OCI-LY7 (cell line): ENCODE measurements around the gene DCX. TPM values are rescaled to one million over a fixed set of nuclear protein-coding genes. Genes with fewer than 3 reads are reported as not detected.

Source experiments
- BruUV-seq: library from RNA; stranded (reverse); fragments of 400-500 nt; replicated peaks from 2 replicates; lab custom pipeline; 2021; lab: Mats Ljungman, UMichigan
- CTCF ChIA-PET: fragments of 300-600 bp; sonication (Branson Sonifier 250); formaldehyde crosslinking; loops from one replicate; lab custom pipeline; 2022; ENCODE audit warnings: antibody characterized with exemption; ENCODE audit not compliant: unreplicated experiment; lab: Charles Lee
- POLR2A ChIA-PET: fragments of 300-600 bp; sonication (Branson Sonifier 250); formaldehyde crosslinking; loops from one replicate; lab custom pipeline; 2022; ENCODE audit warnings: antibody characterized with exemption; lab: Charles Lee
- DNase-seq: peaks from one replicate; pipeline ENCODE4 v3.0.0-alpha.2; 2015; ENCODE audit warnings: low spot score
- H2AFZ ChIP-seq: fragments of 200-600 bp; sonication (generic), shearing (Covaris generic); 2 replicates; pipeline ENCODE4 v1.6.1; 2014; ENCODE audit warnings: mild to moderate bottlenecking, antibody characterized with exemption, low read length, moderate library complexity
- H3K27ac ChIP-seq: fragments of 200-600 bp; sonication (generic); 2 replicates; pipeline ENCODE4 v1.5.1; 2014; ENCODE audit warnings: mixed run types, low read depth, mild to moderate bottlenecking, moderate library complexity, low read length, inconsistent platforms; ENCODE audit not compliant: poor library complexity, severe bottlenecking
- H3K36me3 ChIP-seq: fragments of 200-600 bp; sonication (generic); 2 replicates; pipeline ENCODE4 v1.6.1; 2014; ENCODE audit warnings: mild to moderate bottlenecking, antibody characterized with exemption, low read length, moderate library complexity, mixed read lengths; ENCODE audit not compliant: insufficient read depth
- H3K4me1 ChIP-seq: fragments of 200-600 bp; sonication (generic); 2 replicates; pipeline ENCODE4 v1.5.1; 2014; ENCODE audit warnings: mild to moderate bottlenecking, low read length; ENCODE audit not compliant: insufficient read depth, poor library complexity, severe bottlenecking
- H3K4me2 ChIP-seq: fragments of 200-600 bp; sonication (generic); 2 replicates; pipeline ENCODE4 v1.6.1; 2014; ENCODE audit warnings: mild to moderate bottlenecking, low read length
- H3K4me3 ChIP-seq: fragments of 200-600 bp; sonication (generic); 2 replicates; pipeline ENCODE4 v1.5.1; 2014; ENCODE audit warnings: mild to moderate bottlenecking, low read depth, low read length; ENCODE audit not compliant: poor library complexity, severe bottlenecking
- H3K79me2 ChIP-seq: fragments of 200-600 bp; sonication (generic); 2 replicates; pipeline ENCODE4 v1.6.1; 2016; ENCODE audit warnings: low read depth, mild to moderate bottlenecking, low read length, moderate library complexity, mixed read lengths; ENCODE audit not compliant: insufficient read depth
- H3K9me2 ChIP-seq: fragments of 200-600 bp; sonication (generic); 2 replicates; pipeline ENCODE4 v1.6.1; 2016; ENCODE audit warnings: mild to moderate bottlenecking, low read length, mixed read lengths; ENCODE audit not compliant: insufficient read depth
- H3K9me3 ChIP-seq: fragments of 200-600 bp; sonication (generic); 2 replicates; pipeline ENCODE4 v1.6.1; 2014; ENCODE audit warnings: mild to moderate bottlenecking, mixed run types, low read length, mixed read lengths
- H4K20me1 ChIP-seq: fragments of 200-600 bp; sonication (generic); 2 replicates; pipeline ENCODE4 v1.6.1; 2014; ENCODE audit warnings: mild to moderate bottlenecking, antibody characterized with exemption, low read length, moderate library complexity, mixed read lengths; ENCODE audit not compliant: insufficient read depth
- EZH2phosphoT487 ChIP-seq: fragments of 200-600 bp; sonication (generic); IDR thresholded peaks from 2 replicates; pipeline ENCODE4 v1.6.1; 2018; ENCODE audit warnings: low read depth, borderline replicate concordance, mild to moderate bottlenecking, mixed run types, antibody characterized with exemption, low read length, moderate library complexity, mixed read lengths
- intact Hi-C: fragments of 100-400 bp; cut with micrococcal nuclease; formaldehyde crosslinking; loops from one replicate; pipeline ENCODE4 v1.10.0; 2022; ENCODE audit not compliant: unreplicated experiment
- total RNA-seq, 2 experiments: library from RNA; depleted of rRNA in 1 of 2; stranded (reverse); fragments of >200 nt in 1 of 2; shearing (Covaris generic) in 1 of 2; gene quantifications; 2 replicates each; pipeline ENCODE4 v1.2.3, GENCODE V29; 2014 to 2022
- TF ChIP-seq, protein P1 (sequence below): fragments of 200-600 bp; sonication (generic); conservative IDR thresholded peaks from 2 replicates; pipeline ENCODE4 v1.5.1; 2014; ENCODE audit warnings: mild to moderate bottlenecking, antibody characterized with exemption, low read length, moderate library complexity, mixed read lengths

DCX gene
- total RNA-seq, 2 experiments from 2014 or later, result not detected

DNA sequence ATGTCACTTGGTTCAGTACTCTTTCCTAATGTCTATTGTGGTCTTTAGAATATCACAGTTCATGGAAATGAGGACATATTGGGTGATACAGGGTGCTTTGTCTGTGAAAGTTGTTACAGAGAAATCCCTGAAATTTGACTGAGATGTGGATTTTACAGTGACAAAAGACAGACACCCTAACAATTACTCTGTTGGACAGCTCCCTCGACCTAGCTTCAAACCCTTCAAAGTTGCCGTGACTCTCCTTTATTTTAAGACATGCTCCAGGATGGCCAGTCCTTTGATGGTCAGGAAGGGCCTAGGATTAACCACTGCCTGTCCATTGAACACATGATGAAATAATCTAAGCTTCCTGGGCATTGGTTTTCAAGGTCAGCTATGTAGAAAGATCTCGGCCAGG, 4.0 kb downstream of the DCX start:
- BruUV-seq, result no TSS peak
- Histone ChIP-seq H3K36me3 (no peaks in the 10 kb centered on the region), H2AFZ (no peak overlapping the region), H3K4me1 (no peaks in the 10 kb centered on the region), H4K20me1 (no peaks in the 10 kb centered on the region), H3K4me3 (no peak overlapping the region), H3K9me2 (no peaks in the 10 kb centered on the region), H3K9me3 (no peaks in the 10 kb centered on the region), H3K4me2 (no peak overlapping the region), H3K79me2 (no peaks in the 10 kb centered on the region), H3K27ac (no peak overlapping the region)
- TF ChIP-seq, protein P1, sequence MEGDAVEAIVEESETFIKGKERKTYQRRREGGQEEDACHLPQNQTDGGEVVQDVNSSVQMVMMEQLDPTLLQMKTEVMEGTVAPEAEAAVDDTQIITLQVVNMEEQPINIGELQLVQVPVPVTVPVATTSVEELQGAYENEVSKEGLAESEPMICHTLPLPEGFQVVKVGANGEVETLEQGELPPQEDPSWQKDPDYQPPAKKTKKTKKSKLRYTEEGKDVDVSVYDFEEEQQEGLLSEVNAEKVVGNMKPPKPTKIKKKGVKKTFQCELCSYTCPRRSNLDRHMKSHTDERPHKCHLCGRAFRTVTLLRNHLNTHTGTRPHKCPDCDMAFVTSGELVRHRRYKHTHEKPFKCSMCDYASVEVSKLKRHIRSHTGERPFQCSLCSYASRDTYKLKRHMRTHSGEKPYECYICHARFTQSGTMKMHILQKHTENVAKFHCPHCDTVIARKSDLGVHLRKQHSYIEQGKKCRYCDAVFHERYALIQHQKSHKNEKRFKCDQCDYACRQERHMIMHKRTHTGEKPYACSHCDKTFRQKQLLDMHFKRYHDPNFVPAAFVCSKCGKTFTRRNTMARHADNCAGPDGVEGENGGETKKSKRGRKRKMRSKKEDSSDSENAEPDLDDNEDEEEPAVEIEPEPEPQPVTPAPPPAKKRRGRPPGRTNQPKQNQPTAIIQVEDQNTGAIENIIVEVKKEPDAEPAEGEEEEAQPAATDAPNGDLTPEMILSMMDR, result no peak
- no peak for TF ChIP-seq EZH2phosphoT487
- no peak for DNase-seq
- ChIA-PET POLR2A (no interaction called here), CTCF (no interaction called here)
- intact Hi-C loops, result no loop called here

DNA sequence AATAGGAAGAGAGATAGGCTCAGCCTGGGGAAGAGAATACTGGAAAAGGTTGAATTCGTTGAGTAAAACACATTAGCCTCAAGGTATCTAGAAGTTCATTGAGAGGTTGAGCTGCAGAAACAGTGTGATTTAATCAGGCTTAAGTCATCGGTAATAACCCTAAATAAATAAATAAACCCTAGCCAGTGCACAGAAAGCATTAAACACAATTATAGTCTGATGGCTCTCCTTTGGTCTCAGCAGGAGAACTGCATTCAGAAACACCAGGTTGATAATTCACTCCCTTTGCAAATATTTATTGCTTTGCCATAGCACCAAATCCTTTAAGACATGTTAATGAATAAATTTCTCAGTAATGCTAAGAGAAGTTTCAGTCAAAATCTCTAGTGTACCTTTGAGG, 9.6 kb downstream of the DCX start:
- no peak overlapping the region for H3K4me2 ChIP-seq
- no peaks in the 10 kb centered on the region for H3K9me3 ChIP-seq
- BruUV-seq, result no TSS peak
- no peak overlapping the region for H2AFZ ChIP-seq
- no peak for TF ChIP-seq EZH2phosphoT487
- ChIA-PET CTCF (no interaction called here), POLR2A (no interaction called here)
- H3K79me2 ChIP-seq, result no peaks in the 10 kb centered on the region
- H3K4me3 ChIP-seq, result no peak overlapping the region
- no peak overlapping the region for H3K27ac ChIP-seq
- H4K20me1 ChIP-seq, result no peaks in the 10 kb centered on the region
- intact Hi-C loops, result no loop called here
- H3K9me2 ChIP-seq, result no peaks in the 10 kb centered on the region
- DNase-seq, result no peak
- no peaks in the 10 kb centered on the region for H3K4me1 ChIP-seq
- H3K36me3 ChIP-seq, result no peaks in the 10 kb centered on the region

DNA sequence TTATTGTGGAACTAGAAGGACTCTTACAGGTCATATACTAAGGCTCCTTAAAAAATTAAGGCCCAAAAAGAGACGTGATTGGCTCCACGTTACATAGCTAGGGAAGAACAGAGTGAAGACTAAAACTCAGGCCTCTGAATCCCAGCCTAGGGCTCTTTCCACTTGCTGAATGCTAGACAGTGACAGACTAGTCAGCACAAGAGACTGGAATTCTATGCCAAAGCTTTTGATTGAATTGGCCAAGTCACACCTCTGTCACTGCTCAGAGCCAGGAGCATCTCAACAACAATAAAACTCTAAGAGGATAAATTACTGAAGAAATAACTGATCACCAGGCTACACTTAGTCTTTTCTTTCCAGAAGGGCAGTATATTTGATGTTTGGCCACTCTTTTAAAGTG, 16.8 kb downstream of the DCX start:
- no peak overlapping the region for H3K4me2 ChIP-seq
- intact Hi-C loops, result no loop called here
- no TSS peak for BruUV-seq

More for the DNA sequence above, 16.8 kb downstream of the DCX start:
- Histone ChIP-seq H3K4me1 (no peaks in the 10 kb centered on the region), H3K36me3 (no peaks in the 10 kb centered on the region), H3K4me3 (no peak overlapping the region), H3K27ac (no peak overlapping the region), H3K9me2 (no peaks in the 10 kb centered on the region), H4K20me1 (no peaks in the 10 kb centered on the region), H2AFZ (no peak overlapping the region), H3K79me2 (no peaks in the 10 kb centered on the region), H3K9me3 (no peaks in the 10 kb centered on the region)
- DNase-seq, result no peak
- TF ChIP-seq EZH2phosphoT487, result no peak
- TF ChIP-seq, protein P1, result no peak
- ChIA-PET CTCF (no interaction called here), POLR2A (no interaction called here)
